Thymus (tissue), 11 donors: ENCODE results near the gene TBX20. TPM values are rescaled to one million over a fixed set of nuclear protein-coding genes. Genes with fewer than 3 reads are reported as not detected.
"Not testable (repeated sequence)": the region's sequence is repeated elsewhere in the genome, so short reads cannot be mapped to it uniquely, and the experiment has no call there.

ENCODE experiments used
- DNase-seq, 9 donors: peaks; one replicate each; pipeline ENCODE4 v3.0.0-alpha.2; 2013; ENCODE audit warnings: low spot score in 9 of 9, low read depth in 6 of 9, missing footprints in 1 of 9
- H3K27ac ChIP-seq, 2 donors: one replicate each; pipeline ENCODE4 v1.5.1; 2013; ENCODE audit warnings: control low read depth in 1 of 2, low read depth in 1 of 2, low read length in 1 of 2, mild to moderate bottlenecking in 1 of 2, moderate library complexity in 1 of 2
- H3K27me3 ChIP-seq, 2 donors: one replicate each; pipeline ENCODE4 v1.5.1; 2013; ENCODE audit warnings: low read length in 1 of 2; ENCODE audit not compliant: control insufficient read depth in 2 of 2, insufficient read depth in 1 of 2
- H3K36me3 ChIP-seq, 2 donors: one replicate each; pipeline ENCODE4 v1.5.1; 2013; ENCODE audit warnings: low read length in 1 of 2, mild to moderate bottlenecking in 1 of 2, moderate library complexity in 1 of 2; ENCODE audit not compliant: control insufficient read depth in 2 of 2, insufficient read depth in 2 of 2
- H3K4me1 ChIP-seq, 2 donors: one replicate each; pipeline ENCODE4 v1.5.1; 2013; ENCODE audit warnings: low read length in 2 of 2; ENCODE audit not compliant: control insufficient read depth in 2 of 2, insufficient read depth in 2 of 2
- H3K4me3 ChIP-seq, 2 donors: one replicate each; pipeline ENCODE4 v1.5.1; 2013; ENCODE audit warnings: low read length in 2 of 2, control low read depth in 1 of 2, mild to moderate bottlenecking in 1 of 2
- H3K9me3 ChIP-seq, 2 donors: one replicate each; pipeline ENCODE4 v1.5.1; 2013; ENCODE audit warnings: low read length in 1 of 2, mild to moderate bottlenecking in 1 of 2; ENCODE audit not compliant: control insufficient read depth in 2 of 2, insufficient read depth in 1 of 2
- WGBS: extraction: QIAGEN DNeasy Blood & Tissue Kit; methylation state at CpG from one replicate; pipeline ENCODE4 v1.1.7; 2013; 5-methylcytosine and 5-hydroxymethylcytosine counted together
- polyA plus RNA-seq: library from polyadenylated mRNA; stranded (reverse); fragments of 200-250 nt; gene quantifications from one replicate; pipeline ENCODE4 v1.2.3, GENCODE V29; 2013
- total RNA-seq: library from RNA; stranded (reverse); fragments of 120-200 nt; gene quantifications from one replicate; pipeline ENCODE4 v1.2.4, GENCODE V29; 2013
- donor health status: healthy.

The TBX20 gene
- total and polyA plus RNA-seq, 2 donors, result 0.09 TPM; not detected in 1

- no peak for DNase-seq
- WGBS, result 19% methylated on average over 1 of the region's 1 CpG
- H3K36me3 ChIP-seq, result no peaks in the 10 kb centered on the region
- H3K27ac ChIP-seq, result no peak overlapping the region
- peaks cover 7 to 12% of the 10 kb centered on the region in 2 donors for H3K4me1 ChIP-seq
- H3K9me3 ChIP-seq, result peaks cover 2 to 7% of the 10 kb centered on the region in 2 donors
- peaks cover 55 to 86% of the 10 kb centered on the region in 2 donors for H3K27me3 ChIP-seq
- H3K4me3 ChIP-seq, result no peak overlapping the region
Observed at GRCh38 chr7:35250941-35251340, 3.0 kb downstream of the TBX20 start.

- peaks cover 7 to 12% of the 10 kb centered on the region in 2 donors for H3K4me1 ChIP-seq
- no peak for DNase-seq
- 16% methylated on average over 2 of the region's 2 CpGs for WGBS
- peaks cover 2 to 7% of the 10 kb centered on the region in 2 donors for H3K9me3 ChIP-seq
- H3K27ac ChIP-seq, result no peak overlapping the region
- no peaks in the 10 kb centered on the region for H3K36me3 ChIP-seq
- no peak overlapping the region for H3K4me3 ChIP-seq
- peaks cover 55 to 82% of the 10 kb centered on the region in 2 donors for H3K27me3 ChIP-seq
Observed at GRCh38 chr7:35250452-35250851, 3.4 kb downstream of the TBX20 start.

- 16% methylated on average over 5 of the region's 5 CpGs for WGBS
- peaks cover 2 to 3% of the 10 kb centered on the region in 2 donors for H3K9me3 ChIP-seq
- H3K27ac ChIP-seq, result no peak overlapping the region
- peaks cover 45 to 73% of the 10 kb centered on the region in 2 donors for H3K27me3 ChIP-seq
- DNase-seq, result no peak
- H3K4me1 ChIP-seq, result peaks cover 7 to 12% of the 10 kb centered on the region in 2 donors
- no peaks in the 10 kb centered on the region for H3K36me3 ChIP-seq
- H3K4me3 ChIP-seq, result no peak overlapping the region
Observed at GRCh38 chr7:35249537-35249907, 4.4 kb downstream of the TBX20 start.

- peaks cover 39 to 66% of the 10 kb centered on the region in 2 donors for H3K27me3 ChIP-seq
- no peak for DNase-seq
- 9% methylated on average over 21 of the region's 21 CpGs for WGBS
- H3K9me3 ChIP-seq, result no peaks in the 10 kb centered on the region
- no peak overlapping the region for H3K4me3 ChIP-seq
- H3K36me3 ChIP-seq, result no peaks in the 10 kb centered on the region
- H3K4me1 ChIP-seq, result peaks cover 6 to 8% of the 10 kb centered on the region in 2 donors
- H3K27ac ChIP-seq, result no peak overlapping the region
Observed at GRCh38 chr7:35248576-35249536, 5.0 kb downstream of the TBX20 start.

GRCh38 chr7:35246819-35247218 lies 7.1 kb downstream of the TBX20 start:
- no peaks in the 10 kb centered on the region for H3K9me3 ChIP-seq
- peaks cover 24 to 47% of the 10 kb centered on the region in 2 donors for H3K27me3 ChIP-seq
- no peak overlapping the region for H3K27ac ChIP-seq
- H3K36me3 ChIP-seq, result no peaks in the 10 kb centered on the region
- DNase-seq, result no peak
- H3K4me1 ChIP-seq, result no peaks in the 10 kb centered on the region
- H3K4me3 ChIP-seq, result no peak overlapping the region

GRCh38 chr7:35241884-35242283 lies 12.0 kb downstream of the TBX20 start:
- Histone ChIP-seq H3K27me3 (peaks cover 2 to 6% of the 10 kb centered on the region in 2 donors), H3K9me3 (no peaks in the 10 kb centered on the region), H3K4me1 (no peaks in the 10 kb centered on the region), H3K27ac (no peak overlapping the region), H3K36me3 (no peaks in the 10 kb centered on the region), H3K4me3 (no peak overlapping the region)
- DNase-seq, result no peak
- 83% methylated on average over 7 of the region's 7 CpGs for WGBS

- Histone ChIP-seq H3K36me3 (no peaks in the 10 kb centered on the region), H3K27ac (no peak overlapping the region), H3K27me3 (peaks cover 2 to 6% of the 10 kb centered on the region in 2 donors)
Observed at GRCh38 chr7:35241436-35241835, 12.5 kb downstream of the TBX20 start.

GRCh38 chr7:35241008-35241407 lies 12.9 kb downstream of the TBX20 start:
- not testable (repeated sequence) for H3K4me3 ChIP-seq, H3K36me3 ChIP-seq, H3K9me3 ChIP-seq, H3K27ac ChIP-seq, H3K4me1 ChIP-seq, DNase-seq, H3K27me3 ChIP-seq
- 68% methylated on average over 2 of the region's 2 CpGs for WGBS

More at GRCh38 chr7:35241436-35241835, 12.5 kb downstream of the TBX20 start:
- H3K4me1 ChIP-seq, result no peaks in the 10 kb centered on the region
- no peak for DNase-seq
- H3K4me3 ChIP-seq, result no peak overlapping the region
- H3K9me3 ChIP-seq, result no peaks in the 10 kb centered on the region

GRCh38 chr7:35238456-35238855 lies 15.4 kb downstream of the TBX20 start:
- not testable (repeated sequence) for H3K4me3 ChIP-seq, H3K27ac ChIP-seq, DNase-seq, H3K9me3 ChIP-seq, H3K27me3 ChIP-seq, H3K36me3 ChIP-seq, H3K4me1 ChIP-seq
- WGBS, result 93% methylated on average over 5 of the region's 5 CpGs
